Immature natural killer cell (primary cell): ENCODE results near the gene C1QL3. TPM values are rescaled to one million over a fixed set of nuclear protein-coding genes. Genes with fewer than 3 reads are reported as not detected.
A peak's percentile ranks its signal among the peaks of the same experiment; 100 is the strongest.

Experiments
- DNase-seq, 3 donors: peaks; one replicate each; pipeline ENCODE4 v3.0.0; 2022; ENCODE audit warnings: mixed read lengths in 1 of 3
- H3K27ac Mint-ChIP-seq, 6 donors: one replicate each; pipeline ENCODE4 v1.8.0; 2020; ENCODE audit warnings: mixed read lengths in 6 of 6, mild to moderate bottlenecking in 5 of 6, inconsistent platforms in 4 of 6, moderate library complexity in 3 of 6
- H3K27me3 Mint-ChIP-seq, 3 donors: one replicate each; pipeline ENCODE4 v1.8.0; 2020 to 2021; ENCODE audit warnings: low read depth in 3 of 3, mild to moderate bottlenecking in 3 of 3, mixed read lengths in 3 of 3, moderate library complexity in 3 of 3, inconsistent platforms in 1 of 3
- H3K36me3 Mint-ChIP-seq, 3 donors: one replicate each; pipeline ENCODE4 v1.8.0; 2020; ENCODE audit warnings: mixed read lengths in 3 of 3, inconsistent platforms in 2 of 3, mild to moderate bottlenecking in 2 of 3
- H3K4me1 Mint-ChIP-seq, 2 donors: one replicate each; pipeline ENCODE4 v1.8.0; 2020; ENCODE audit warnings: inconsistent platforms in 2 of 2, mild to moderate bottlenecking in 2 of 2, mixed read lengths in 2 of 2, moderate library complexity in 1 of 2
- H3K4me3 Mint-ChIP-seq, 5 donors: one replicate each; pipeline ENCODE4 v1.8.0; 2020; ENCODE audit warnings: mild to moderate bottlenecking in 5 of 5, mixed read lengths in 5 of 5, inconsistent platforms in 3 of 5, moderate library complexity in 3 of 5
- H3K9me3 Mint-ChIP-seq, 6 donors: one replicate each; pipeline ENCODE4 v1.8.0; 2020; ENCODE audit warnings: mild to moderate bottlenecking in 6 of 6, mixed read lengths in 6 of 6, inconsistent platforms in 4 of 6, moderate library complexity in 3 of 6
- polyA plus RNA-seq, 3 donors: library from polyadenylated mRNA; unstranded; fragments of 300-500 nt; fragmentation: Illumina TruSeq; gene quantifications; one replicate each; pipeline ENCODE4 v1.2.3, GENCODE V29; 2021

C1QL3 gene
- polyA plus RNA-seq: under 1 TPM in 1 of 3 donors, not detected in 2; 0.49 TPM

GRCh38 chr10:16521311-16522016 is at the start of gene C1QL3:
C1QL3 (minus strand) TSS chr10:16521879; CDS start chr10:16521065, 814 bp downstream.
- peak within 1 kb of the TSS in 1 of 6 donors; percentile 78 for H3K27ac Mint-ChIP-seq
- peak within 1 kb of the TSS; percentile 88 to 97 (median 90) for H3K4me3 Mint-ChIP-seq
- peaks cover 16 to 19% of the 10 kb centered on the region in 2 donors for H3K4me1 Mint-ChIP-seq
- no peaks in the 10 kb centered on the region for H3K9me3 Mint-ChIP-seq
- peaks cover 4 to 10% (median 8%) of the 10 kb centered on the region in 3 donors for H3K27me3 Mint-ChIP-seq
- H3K36me3 Mint-ChIP-seq: peaks cover 3 to 15% (median 5%) of the 10 kb centered on the region in 3 donors
- DNase-seq: peak; percentile 19 to 30 (median 28)

- H3K27me3 Mint-ChIP-seq: peaks cover 2 to 6% (median 4%) of the 10 kb centered on the region in 3 donors
- no peak for DNase-seq
- no peak overlapping the region for H3K27ac Mint-ChIP-seq
- H3K4me1 Mint-ChIP-seq: no peaks in the 10 kb centered on the region
- peak overlapping the region in 1 of 5 donors; percentile 46 for H3K4me3 Mint-ChIP-seq
- H3K36me3 Mint-ChIP-seq: no peaks in the 10 kb centered on the region
- H3K9me3 Mint-ChIP-seq: peaks cover 0 to 2% (median 0%) of the 10 kb centered on the region in 6 donors
Measured at GRCh38 chr10:16570731-16571130, 49.1 kb upstream of the C1QL3 start.

- no peaks in the 10 kb centered on the region for H3K9me3 Mint-ChIP-seq
- DNase-seq: no peak
- H3K27ac Mint-ChIP-seq: no peak overlapping the region
- no peak overlapping the region for H3K4me3 Mint-ChIP-seq
- H3K27me3 Mint-ChIP-seq: peaks cover 2 to 4% (median 2%) of the 10 kb centered on the region in 3 donors
- H3K36me3 Mint-ChIP-seq: no peaks in the 10 kb centered on the region
- no peaks in the 10 kb centered on the region for H3K4me1 Mint-ChIP-seq
Measured at GRCh38 chr10:16566202-16566805, 44.6 kb upstream of the C1QL3 start.

- no peak for DNase-seq
- Mint-ChIP-seq H3K4me1 (no peaks in the 10 kb centered on the region), H3K36me3 (no peaks in the 10 kb centered on the region), H3K9me3 (no peaks in the 10 kb centered on the region), H3K27ac (no peak overlapping the region), H3K4me3 (no peak overlapping the region), H3K27me3 (peaks cover 2 to 4% (median 3%) of the 10 kb centered on the region in 3 donors)
Measured at GRCh38 chr10:16565604-16566003, 43.9 kb upstream of the C1QL3 start.

- DNase-seq: no peak
- Mint-ChIP-seq H3K9me3 (no peaks in the 10 kb centered on the region), H3K36me3 (no peaks in the 10 kb centered on the region), H3K27me3 (peaks cover 2 to 7% (median 3%) of the 10 kb centered on the region in 3 donors), H3K4me3 (no peak overlapping the region), H3K4me1 (no peaks in the 10 kb centered on the region), H3K27ac (no peak overlapping the region)
Measured at GRCh38 chr10:16562891-16563290, 41.2 kb upstream of the C1QL3 start.

GRCh38 chr10:16559236-16559773 is 37.6 kb upstream of the C1QL3 start:
- DNase-seq: no peak
- H3K9me3 Mint-ChIP-seq: no peaks in the 10 kb centered on the region
- H3K27ac Mint-ChIP-seq: no peak overlapping the region
- no peaks in the 10 kb centered on the region for H3K36me3 Mint-ChIP-seq
- H3K27me3 Mint-ChIP-seq: peaks cover 7 to 14% (median 7%) of the 10 kb centered on the region in 3 donors
- no peaks in the 10 kb centered on the region for H3K4me1 Mint-ChIP-seq
- no peak overlapping the region for H3K4me3 Mint-ChIP-seq

- Mint-ChIP-seq H3K27me3 (peaks cover 1 to 4% (median 2%) of the 10 kb centered on the region in 3 donors), H3K4me3 (no peak overlapping the region), H3K9me3 (no peaks in the 10 kb centered on the region), H3K27ac (no peak overlapping the region), H3K36me3 (no peaks in the 10 kb centered on the region), H3K4me1 (peaks cover 4 to 5% of the 10 kb centered on the region in 2 donors)
- DNase-seq: no peak
Measured at GRCh38 chr10:16547973-16548372, 26.3 kb upstream of the C1QL3 start.

- Mint-ChIP-seq H3K4me3 (no peak overlapping the region), H3K27me3 (peaks cover 3 to 7% (median 3%) of the 10 kb centered on the region in 3 donors), H3K4me1 (peaks cover 4 to 5% of the 10 kb centered on the region in 2 donors), H3K36me3 (peaks cover 0 to 1% (median 0%) of the 10 kb centered on the region in 3 donors), H3K27ac (no peak overlapping the region), H3K9me3 (no peaks in the 10 kb centered on the region)
- DNase-seq: peak in 2 of 3 donors; percentile 11 to 39
Measured at GRCh38 chr10:16545116-16545736, 23.5 kb upstream of the C1QL3 start.

- Mint-ChIP-seq H3K27ac (no peak overlapping the region), H3K36me3 (peaks cover 0 to 4% (median 0%) of the 10 kb centered on the region in 3 donors), H3K27me3 (peaks cover 3 to 9% (median 3%) of the 10 kb centered on the region in 3 donors), H3K9me3 (no peaks in the 10 kb centered on the region), H3K4me1 (peaks cover 4 to 5% of the 10 kb centered on the region in 2 donors), H3K4me3 (no peak overlapping the region)
- no peak for DNase-seq
Measured at GRCh38 chr10:16544591-16544990, 22.9 kb upstream of the C1QL3 start.

GRCh38 chr10:16544099-16544498 is 22.4 kb upstream of the C1QL3 start:
- peaks cover 4 to 5% of the 10 kb centered on the region in 2 donors for H3K4me1 Mint-ChIP-seq
- H3K27me3 Mint-ChIP-seq: peaks cover 3 to 9% (median 3%) of the 10 kb centered on the region in 3 donors
- peaks cover 0 to 4% (median 0%) of the 10 kb centered on the region in 3 donors for H3K36me3 Mint-ChIP-seq
- no peak overlapping the region for H3K4me3 Mint-ChIP-seq
- H3K27ac Mint-ChIP-seq: no peak overlapping the region
- DNase-seq: no peak
- no peaks in the 10 kb centered on the region for H3K9me3 Mint-ChIP-seq

- no peak for DNase-seq
- Mint-ChIP-seq H3K9me3 (no peaks in the 10 kb centered on the region), H3K27me3 (peaks cover 0 to 5% (median 0%) of the 10 kb centered on the region in 3 donors), H3K4me3 (no peak overlapping the region), H3K36me3 (peaks cover 0 to 4% (median 4%) of the 10 kb centered on the region in 3 donors), H3K27ac (no peak overlapping the region), H3K4me1 (no peaks in the 10 kb centered on the region)
Measured at GRCh38 chr10:16536155-16536554, 14.5 kb upstream of the C1QL3 start.

GRCh38 chr10:16529853-16530252 is 8.2 kb upstream of the C1QL3 start:
- no peaks in the 10 kb centered on the region for H3K9me3 Mint-ChIP-seq
- no peak overlapping the region for H3K27ac Mint-ChIP-seq
- H3K4me3 Mint-ChIP-seq: no peak overlapping the region
- peaks cover 0 to 13% (median 8%) of the 10 kb centered on the region in 3 donors for H3K36me3 Mint-ChIP-seq
- peaks cover 0 to 7% (median 2%) of the 10 kb centered on the region in 3 donors for H3K27me3 Mint-ChIP-seq
- no peak for DNase-seq
- H3K4me1 Mint-ChIP-seq: peaks cover 6 to 12% of the 10 kb centered on the region in 2 donors

- Mint-ChIP-seq H3K4me1 (peaks cover 6 to 12% of the 10 kb centered on the region in 2 donors), H3K4me3 (no peak overlapping the region), H3K9me3 (no peaks in the 10 kb centered on the region), H3K36me3 (peaks cover 3 to 15% (median 13%) of the 10 kb centered on the region in 3 donors), H3K27me3 (peaks cover 1 to 7% (median 6%) of the 10 kb centered on the region in 3 donors), H3K27ac (no peak overlapping the region)
- DNase-seq: no peak
Measured at GRCh38 chr10:16527452-16527851, 5.8 kb upstream of the C1QL3 start.
